SK-N-SH treated with all-trans-retinoic acid at 6 μM for 48 hours (cell line): ENCODE measurements around the gene RUBCNL.
"Not testable (repeated sequence)": the region's sequence is repeated elsewhere in the genome, so short reads cannot be mapped to it uniquely, and the experiment has no call there.

ENCODE experiments used
- ATAC-seq: fragments of 200-7000 bp; cut with Tn5 transposase; 3 replicates; pipeline ENCODE4 v1.9.1; 2020; ENCODE audit warnings: mild to moderate bottlenecking, moderate library complexity
- ARNTL ChIP-seq: fragments of 450-650 bp; formaldehyde crosslinking; IDR thresholded peaks from 2 replicates; pipeline ENCODE4 v1.5.0; 2020; ENCODE audit warnings: low read depth, mild to moderate bottlenecking, moderate library complexity, borderline replicate concordance
- CREB5 ChIP-seq: fragments of 250-450 bp; sonication (Bioruptor Pico); IDR thresholded peaks from 2 replicates; pipeline ENCODE4 v1.5.1; 2020; ENCODE audit warnings: low read depth, mild to moderate bottlenecking, moderate library complexity
- CSDC2 ChIP-seq: fragments of 250-450 bp; sonication (Bioruptor Pico); IDR thresholded peaks from 2 replicates; pipeline ENCODE4 v1.5.0; 2020; ENCODE audit warnings: mild to moderate bottlenecking, moderate library complexity
- CSRNP3 ChIP-seq: fragments of 250-450 bp; sonication (Bioruptor Pico); IDR thresholded peaks from 2 replicates; pipeline ENCODE4 v1.5.1; 2021; ENCODE audit warnings: mild to moderate bottlenecking, moderate library complexity
- ESRRG ChIP-seq: fragments of 250-450 bp; sonication (Bioruptor Pico); IDR thresholded peaks from 2 replicates; pipeline ENCODE4 v1.6.1; 2021; ENCODE audit warnings: mild to moderate bottlenecking
- OSR1 ChIP-seq: fragments of 250-450 bp; sonication (Bioruptor Pico); IDR thresholded peaks from 2 replicates; pipeline ENCODE4 v1.8.0; 2022; ENCODE audit warnings: moderate library complexity, mild to moderate bottlenecking, inconsistent platforms
- PATZ1 ChIP-seq: fragments of 250-450 bp; sonication (Bioruptor Pico); IDR thresholded peaks from 2 replicates; pipeline ENCODE4 v1.8.0; 2020; ENCODE audit warnings: mild to moderate bottlenecking, moderate library complexity, borderline replicate concordance
- PPARA ChIP-seq: fragments of 250-450 bp; sonication (Bioruptor Pico); IDR thresholded peaks from 2 replicates; pipeline ENCODE4 v1.5.0; 2020; ENCODE audit warnings: mild to moderate bottlenecking, borderline replicate concordance
- RARB ChIP-seq: fragments of 250-450 bp; sonication (Bioruptor Pico); IDR thresholded peaks from 2 replicates; pipeline ENCODE4 v1.8.0; 2021; ENCODE audit warnings: mild to moderate bottlenecking, moderate library complexity
- SNAI2 ChIP-seq: fragments of 250-450 bp; sonication (Bioruptor Pico); IDR thresholded peaks from 2 replicates; pipeline ENCODE4 v1.5.0; 2020; ENCODE audit warnings: mild to moderate bottlenecking, moderate library complexity
- TOX ChIP-seq: fragments of 250-450 bp; sonication (Bioruptor Pico); IDR thresholded peaks from 2 replicates; pipeline ENCODE4 v1.8.0; 2021; ENCODE audit warnings: mild to moderate bottlenecking, moderate library complexity, borderline replicate concordance
- ZC3H10 ChIP-seq: fragments of 250-450 bp; sonication (Bioruptor Pico); IDR thresholded peaks from 2 replicates; pipeline ENCODE4 v1.5.1; 2021; ENCODE audit warnings: mild to moderate bottlenecking, moderate library complexity
- ZFP3 ChIP-seq: fragments of 250-450 bp; sonication (Bioruptor Pico); IDR thresholded peaks from 2 replicates; pipeline ENCODE4 v1.5.0; 2020; ENCODE audit warnings: mild to moderate bottlenecking, moderate library complexity
- ZFP30 ChIP-seq: fragments of 450-650 bp; formaldehyde crosslinking; IDR thresholded peaks from 2 replicates; pipeline ENCODE4 v1.5.0; 2022; ENCODE audit warnings: mild to moderate bottlenecking, moderate library complexity
- ZNF565 ChIP-seq: fragments of 450-650 bp; formaldehyde crosslinking; conservative IDR thresholded peaks from 2 replicates; pipeline ENCODE4 v1.5.0; 2020; ENCODE audit warnings: low read depth, mild to moderate bottlenecking, moderate library complexity
- ZNF70 ChIP-seq: fragments of 450-650 bp; formaldehyde crosslinking; IDR thresholded peaks from 2 replicates; pipeline ENCODE4 v1.5.0; 2020; ENCODE audit warnings: mild to moderate bottlenecking, moderate library complexity

The RUBCNL gene

GRCh38 chr13:46387064-46387851, at the start of gene RUBCNL:
Gene RUBCNL (minus strand): TSS chr13:46387252. CDS start chr13:46372475, 14,777 bp downstream.
- ATAC-seq: peak; percentile 74
- 0 out of 2 replicates have a peak, but pooled peaks have one; percentile 49 for TF ChIP-seq ZFP3 (CRISPR knock-in tag)
- TF ChIP-seq ZNF565 (CRISPR knock-in tag): no peak

- not testable (repeated sequence) for ATAC-seq
These were observed 42.5 kb upstream of the RUBCNL start for GRCh38 chr13:46429558-46429957.

- TF ChIP-seq CREB5 (CRISPR knock-in tag) (no peak), CSDC2 (no peak), ESRRG (CRISPR knock-in tag) (no peak), TOX (CRISPR knock-in tag) (no peak), ZNF70 (CRISPR knock-in tag) (no peak), ZNF565 (CRISPR knock-in tag) (no peak), SNAI2 (CRISPR knock-in tag) (no peak), CSRNP3 (CRISPR knock-in tag) (no peak), PATZ1 (CRISPR knock-in tag) (no peak), PPARA (CRISPR knock-in tag) (no peak), ZFP3 (CRISPR knock-in tag) (no peak), ZFP30 (CRISPR knock-in tag) (no peak), OSR1 (no peak), ARNTL (no peak), ZC3H10 (CRISPR knock-in tag) (no peak)
These were observed 18.4 kb upstream of the RUBCNL start for GRCh38 chr13:46405457-46405856.

GRCh38 chr13:46404733-46405100, 17.7 kb upstream of the RUBCNL start:
- no peak for ATAC-seq
- TF ChIP-seq ZFP3 (CRISPR knock-in tag) (no peak), PATZ1 (CRISPR knock-in tag) (no peak), PPARA (CRISPR knock-in tag) (no peak), ZFP30 (CRISPR knock-in tag) (no peak), CREB5 (CRISPR knock-in tag) (no peak), RARB (no peak)

More at GRCh38 chr13:46405457-46405856, 18.4 kb upstream of the RUBCNL start:
- ATAC-seq: no peak
